Upper lobe of right lung (tissue), 1 donor: ENCODE results near the gene SH3BP2. TPM values are rescaled to one million over a fixed set of nuclear protein-coding genes. Genes with fewer than 3 reads are reported as not detected.
"Not testable (repeated sequence)": the region's sequence is repeated elsewhere in the genome, so short reads cannot be mapped to it uniquely, and the experiment has no call there.

ENCODE experiments used
- ATAC-seq: fragments of 200-7000 bp; cut with Tn5 transposase; one replicate; pipeline ENCODE4 v1.9.1; 2020; ENCODE audit warnings: mild to moderate bottlenecking, moderate library complexity
- DNase-seq: peaks from one replicate; pipeline ENCODE4 v3.0.0-alpha.2; 2020
- H3K27ac ChIP-seq: fragments of 200-600 bp; one replicate; pipeline ENCODE4 v1.8.0; 2022
- H3K27me3 ChIP-seq: fragments of 200-600 bp; one replicate; pipeline ENCODE4 v1.8.0; 2022; ENCODE audit warnings: mild to moderate bottlenecking
- H3K36me3 ChIP-seq: fragments of 200-600 bp; one replicate; pipeline ENCODE4 v1.8.0; 2022
- H3K4me1 ChIP-seq: fragments of 200-600 bp; one replicate; pipeline ENCODE4 v1.8.0; 2022
- H3K4me3 ChIP-seq: fragments of 200-600 bp; one replicate; pipeline ENCODE4 v1.8.0; 2022; ENCODE audit warnings: mild to moderate bottlenecking
- H3K9me3 ChIP-seq: fragments of 200-600 bp; one replicate; pipeline ENCODE4 v1.8.0; 2022
- CTCF ChIP-seq: fragments of 200-600 bp; IDR thresholded peaks from one replicate; pipeline ENCODE4 v1.8.0; 2022; ENCODE audit warnings: antibody characterized with exemption
- intact Hi-C: fragments of 100-400 bp; cut with DNase I; formaldehyde crosslinking; loops from one replicate; pipeline ENCODE4 v1.11.0; 2022
- total RNA-seq: library from RNA; stranded (reverse); fragmentation: NEBNext Ultra II Directional; extraction: Animal tissue kit (Norgen Biotek cat#: 25700); gene quantifications from one replicate; pipeline ENCODE4 v1.2.1, GENCODE V29; 2021
- donor health status: DM: no; HTN: yes; CAD: no; lungs with severe emphysema.

SH3BP2 gene
- total RNA-seq, 1 donor from 2014 or later = 99.0 TPM

- peak; percentile 78 for DNase-seq
These were observed 31.6 kb upstream of the SH3BP2 start for GRCh38 chr4:2761035-2761923.

GRCh38 chr4:2762048-2762447, 30.8 kb upstream of the SH3BP2 start:
- intact Hi-C loops = loop anchor here (10.0 kb wide), 2 partner anchors 83 to 163 kb away; partner anchors contain the start of gene ADD1
- no peak overlapping the region for H3K4me3 ChIP-seq
- TF ChIP-seq CTCF = no peak
- ATAC-seq (no peak), DNase-seq (no peak)
- H3K36me3 ChIP-seq = no peaks in the 10 kb centered on the region
- H3K27ac ChIP-seq = no peak overlapping the region
- no peaks in the 10 kb centered on the region for H3K9me3 ChIP-seq
- no peaks in the 10 kb centered on the region for H3K4me1 ChIP-seq
- H3K27me3 ChIP-seq = no peaks in the 10 kb centered on the region

More at GRCh38 chr4:2761035-2761923, 31.6 kb upstream of the SH3BP2 start:
- TF ChIP-seq CTCF = no peak
- intact Hi-C loops = loop anchor here (10.0 kb wide), 2 partner anchors 84 to 164 kb away; partner anchors contain the start of gene ADD1
- no peaks in the 10 kb centered on the region for H3K4me1 ChIP-seq
- H3K36me3 ChIP-seq = no peaks in the 10 kb centered on the region
- peak; percentile 30 for ATAC-seq
- H3K27me3 ChIP-seq = no peaks in the 10 kb centered on the region
- H3K9me3 ChIP-seq = no peaks in the 10 kb centered on the region
- H3K4me3 ChIP-seq = no peak overlapping the region
- no peak overlapping the region for H3K27ac ChIP-seq

- not testable (repeated sequence) for H3K4me1 ChIP-seq, DNase-seq, H3K27me3 ChIP-seq, H3K27ac ChIP-seq, H3K4me3 ChIP-seq, H3K36me3 ChIP-seq, ATAC-seq, H3K9me3 ChIP-seq
- intact Hi-C loops = loop anchor here (10.0 kb wide), 2 partner anchors 82 to 162 kb away; partner anchors contain the start of gene ADD1
These were observed 30.2 kb upstream of the SH3BP2 start for GRCh38 chr4:2762486-2763370.

GRCh38 chr4:2763511-2763967, 29.3 kb upstream of the SH3BP2 start:
- Histone ChIP-seq H3K36me3 (no peaks in the 10 kb centered on the region), H3K4me1 (no peaks in the 10 kb centered on the region), H3K9me3 (no peaks in the 10 kb centered on the region), H3K4me3 (peak overlapping the region; percentile 44), H3K27me3 (no peaks in the 10 kb centered on the region), H3K27ac (peak overlapping the region; percentile 63)
- ATAC-seq (no peak), DNase-seq (no peak)
- intact Hi-C loops = loop anchor here (10.0 kb wide), 2 partner anchors 81 to 161 kb away; partner anchors contain the start of gene ADD1
- TF ChIP-seq CTCF = no peak

GRCh38 chr4:2765832-2766526, 26.9 kb upstream of the SH3BP2 start:
- H3K4me3 ChIP-seq = no peak overlapping the region
- no peak overlapping the region for H3K27ac ChIP-seq
- DNase-seq = no peak
- no peaks in the 10 kb centered on the region for H3K36me3 ChIP-seq
- no peaks in the 10 kb centered on the region for H3K4me1 ChIP-seq
- intact Hi-C loops = loop anchor here (10.0 kb wide), 2 partner anchors 79 to 159 kb away; partner anchors contain the start of gene ADD1
- no peaks in the 10 kb centered on the region for H3K9me3 ChIP-seq
- TF ChIP-seq CTCF = no peak
- no peaks in the 10 kb centered on the region for H3K27me3 ChIP-seq
- no peak for ATAC-seq
